HG03196 (cell line): Measurements from ENCODE around the gene TEK.

ENCODE experiments used
- ATAC-seq: cut with Tn5 transposase; IDR thresholded peaks from one replicate; pipeline ENCODE4 v1.9.1; 2021; ENCODE audit not compliant: unreplicated experiment

TEK gene

DNA sequence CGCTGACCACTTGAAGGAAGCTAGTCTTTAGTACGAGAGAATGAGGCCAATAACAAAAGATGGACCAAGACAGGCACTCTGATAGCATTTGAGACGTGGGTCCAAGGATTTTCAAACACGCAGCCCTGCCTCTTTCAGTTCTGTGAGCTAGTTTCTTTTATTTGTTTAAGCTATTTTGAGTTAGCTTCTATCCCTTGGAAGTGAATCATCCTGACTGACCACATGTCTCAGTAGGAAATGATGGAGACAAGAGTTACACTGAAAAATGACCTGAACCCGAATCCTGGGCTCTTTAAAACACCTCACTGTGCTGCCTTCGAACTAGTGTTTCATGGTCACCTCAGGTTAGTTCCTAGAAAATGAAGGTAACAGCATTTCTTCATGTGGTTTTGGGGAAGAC is 9.9 kb downstream of the TEK start:
- ATAC-seq, result no peak

DNA sequence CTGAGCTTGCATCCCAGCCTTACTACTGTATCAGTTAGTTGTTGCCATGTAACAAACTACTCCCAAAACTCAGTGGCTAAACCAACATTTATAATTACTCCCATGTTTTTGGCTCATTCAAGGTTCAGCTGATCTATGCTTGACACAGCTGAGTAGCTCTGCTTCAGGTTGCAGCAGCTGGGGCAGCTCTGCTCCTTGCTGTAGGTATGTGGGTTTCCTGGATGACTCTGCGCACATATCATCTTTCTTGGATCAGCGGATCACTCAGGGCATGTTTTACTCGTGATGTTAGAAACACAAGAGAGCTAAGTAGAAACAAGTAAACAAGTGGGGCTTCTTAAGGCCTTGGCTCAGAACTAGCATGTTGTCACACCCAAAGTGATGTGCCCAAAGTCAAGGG is 15.1 kb downstream of the TEK start:
- no peak for ATAC-seq

DNA sequence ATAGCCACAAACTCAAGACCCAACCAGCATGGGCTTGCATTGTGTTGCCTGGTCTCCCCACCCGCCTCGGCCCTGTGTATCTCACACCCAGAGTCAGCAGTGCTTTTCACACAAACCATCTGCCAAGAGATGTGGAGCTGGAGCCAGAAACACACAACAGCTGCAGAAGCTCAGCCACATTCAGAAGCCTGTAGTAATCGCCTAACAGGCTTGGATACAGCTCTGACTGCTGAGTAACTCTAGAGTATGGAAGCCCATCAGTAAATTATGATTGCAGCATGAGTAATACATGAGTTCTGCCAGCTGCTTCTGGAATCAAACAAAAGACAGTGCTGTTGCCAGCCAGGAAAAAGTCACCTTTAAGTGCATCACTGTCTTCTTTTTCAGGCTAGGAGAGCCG is 16.0 kb downstream of the TEK start:
- ATAC-seq, result no peak

DNA sequence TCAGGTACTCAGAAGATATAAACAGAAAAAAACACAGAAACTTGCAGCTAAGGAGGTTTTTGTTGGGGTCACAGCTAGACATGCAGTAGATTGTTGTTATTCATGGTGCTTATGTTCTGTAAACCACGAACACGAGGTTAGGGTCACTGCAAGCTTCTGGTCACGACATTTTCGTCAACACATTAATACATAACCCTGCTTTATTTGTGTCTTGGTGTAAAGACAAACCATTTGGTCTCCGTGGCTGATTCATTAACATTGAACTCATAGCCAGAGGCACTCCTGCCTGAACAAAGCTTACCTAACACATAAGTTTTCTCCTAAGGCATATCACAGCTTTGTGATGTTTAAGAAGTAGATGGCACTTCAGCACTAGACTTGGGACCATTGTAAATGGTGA is 16.9 kb downstream of the TEK start:
- no peak for ATAC-seq

DNA sequence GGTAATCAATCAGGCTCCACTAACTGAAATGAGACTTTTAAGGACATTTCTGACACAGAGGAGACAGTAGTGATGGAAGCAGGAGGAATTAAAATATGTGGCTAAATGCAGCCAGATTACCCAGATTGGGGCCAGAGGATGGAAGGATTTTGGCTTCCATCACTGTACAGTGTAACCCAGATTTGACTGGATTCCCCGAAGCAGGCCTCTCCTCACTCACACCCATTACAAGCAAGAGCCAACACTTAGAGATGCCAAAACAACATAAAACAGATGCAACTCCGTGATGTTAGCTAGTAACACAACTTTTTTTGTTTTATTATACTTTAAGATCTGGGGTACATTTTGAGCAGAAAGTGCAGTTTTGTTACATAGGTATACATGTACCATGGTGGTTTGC is 17.6 kb downstream of the TEK start:
- no peak for ATAC-seq

DNA sequence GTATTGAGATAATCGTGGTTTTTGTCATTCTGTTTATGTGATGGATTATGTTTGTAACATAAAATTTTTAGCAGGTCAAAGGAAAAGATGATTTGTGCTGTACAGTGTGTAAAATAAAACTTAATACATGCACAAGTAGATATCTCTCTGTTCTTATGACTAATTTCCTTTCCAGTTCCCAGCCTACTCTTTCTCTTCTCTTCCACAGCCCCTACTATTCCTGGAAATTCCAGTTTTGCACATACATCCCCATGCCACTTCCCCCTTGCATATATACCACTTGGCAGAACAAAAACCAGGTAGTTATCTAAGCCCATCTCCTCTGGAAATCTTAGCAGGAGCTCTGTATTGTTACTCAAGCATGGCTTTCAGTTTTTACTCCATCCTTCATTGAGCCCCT is 20.2 kb downstream of the TEK start:
- ATAC-seq, result no peak

DNA sequence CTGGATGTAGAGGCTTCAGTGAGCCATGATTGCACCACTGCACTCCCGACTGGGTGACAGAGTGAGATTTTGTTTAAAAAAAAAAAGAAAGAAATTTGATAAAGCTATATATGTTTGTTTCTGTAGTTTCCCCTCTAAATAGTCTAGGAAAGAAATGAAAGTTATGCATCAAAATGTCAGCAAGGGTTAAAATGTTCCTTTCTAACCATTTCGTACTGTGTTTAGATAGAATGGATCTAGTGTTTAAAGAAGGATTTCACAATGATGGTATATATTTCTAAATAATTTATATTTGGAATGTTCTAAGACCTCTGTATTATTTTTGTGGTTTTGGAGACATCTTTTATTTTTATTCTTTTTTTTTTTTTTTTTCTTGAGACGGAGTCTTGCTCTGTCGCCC is 22.7 kb downstream of the TEK start:
- ATAC-seq, result no peak

DNA sequence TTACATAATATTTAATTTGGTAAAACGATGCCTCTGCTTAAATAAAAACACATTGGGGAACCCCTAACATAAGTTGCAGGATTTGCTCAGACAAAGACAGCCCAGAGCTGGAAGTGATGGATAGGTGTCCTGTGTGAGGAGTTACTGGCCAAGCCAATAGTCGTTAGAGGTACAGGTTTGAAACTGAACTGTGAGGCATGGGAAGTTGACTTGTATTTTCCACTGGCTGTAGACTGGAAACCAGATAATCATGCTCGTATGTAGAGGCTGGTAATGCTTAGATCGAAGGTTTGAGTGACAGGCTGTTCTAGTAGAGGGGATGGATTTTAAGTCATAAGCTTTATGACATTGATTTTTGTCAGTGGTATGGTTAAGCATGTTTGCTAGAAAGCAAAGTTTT is 24.8 kb downstream of the TEK start:
- no peak for ATAC-seq

DNA sequence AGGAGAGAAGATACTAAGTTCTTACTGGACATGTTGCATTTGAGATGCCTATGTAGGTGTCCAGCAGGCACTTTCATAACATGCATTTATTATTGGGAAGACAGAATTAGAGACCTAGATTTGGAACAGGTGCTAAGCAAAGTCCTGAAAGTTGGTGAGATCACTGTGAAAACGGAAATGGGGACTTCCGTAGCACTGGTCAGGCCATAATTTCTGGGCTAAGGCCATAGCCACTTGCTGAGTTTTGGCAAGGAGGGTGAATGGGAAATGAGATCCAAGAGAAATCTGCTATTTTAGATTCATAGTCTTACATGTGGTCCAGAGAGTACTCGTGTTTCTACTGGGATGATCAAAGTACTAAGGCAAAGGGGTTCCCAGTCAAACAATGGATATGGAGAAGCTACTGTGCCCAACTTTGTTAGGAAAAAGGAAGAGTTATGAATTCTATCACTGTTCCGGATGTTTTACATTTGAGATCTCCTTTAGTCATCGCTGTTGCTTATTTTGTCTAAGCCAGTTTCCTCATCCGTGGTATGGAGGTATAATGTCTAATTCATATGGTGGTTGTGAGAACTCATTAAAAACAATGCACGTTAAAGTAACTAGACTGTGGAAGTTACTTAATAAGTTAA is 33.4 kb downstream of the TEK start:
- ATAC-seq, result no peak

DNA sequence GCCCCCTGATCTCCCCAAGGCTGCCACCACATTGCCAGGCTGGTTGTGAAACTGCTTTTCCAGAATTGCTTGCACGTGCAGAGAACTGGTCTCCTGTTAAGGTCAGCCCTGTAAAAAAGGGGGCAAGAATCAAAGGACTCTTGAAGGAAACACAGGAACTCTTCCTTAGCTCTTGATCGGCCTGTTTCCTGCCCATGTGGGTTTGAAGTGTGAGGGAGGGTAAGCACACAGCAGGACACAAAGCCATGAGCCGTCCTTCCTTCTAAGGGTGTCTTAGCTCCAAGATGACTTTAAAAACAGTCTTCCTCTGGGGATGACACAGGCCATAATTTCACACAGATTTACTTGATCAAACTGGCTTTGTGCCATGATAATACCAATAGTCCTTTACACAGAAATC is 36.1 kb downstream of the TEK start:
- no peak for ATAC-seq

DNA sequence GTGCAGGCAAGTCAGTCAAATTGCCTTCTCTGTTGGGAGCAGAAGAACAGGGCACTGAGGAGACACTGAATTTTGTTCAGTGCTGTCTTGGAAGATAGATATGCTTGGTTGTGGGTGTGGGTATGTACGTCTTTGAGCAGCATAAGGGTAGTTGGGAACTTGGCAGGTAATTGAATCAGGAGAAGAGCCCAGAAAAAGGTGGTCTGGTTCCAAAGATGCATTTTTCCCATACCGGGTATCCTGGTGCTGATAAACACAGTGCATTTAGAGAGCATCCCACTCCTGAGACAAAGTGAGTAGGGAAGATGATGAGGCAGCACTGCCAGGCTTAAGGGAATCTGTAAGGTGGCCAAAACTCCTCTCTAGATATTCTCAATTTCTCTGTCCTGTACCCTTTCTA is 40.6 kb downstream of the TEK start:
- no peak for ATAC-seq

DNA sequence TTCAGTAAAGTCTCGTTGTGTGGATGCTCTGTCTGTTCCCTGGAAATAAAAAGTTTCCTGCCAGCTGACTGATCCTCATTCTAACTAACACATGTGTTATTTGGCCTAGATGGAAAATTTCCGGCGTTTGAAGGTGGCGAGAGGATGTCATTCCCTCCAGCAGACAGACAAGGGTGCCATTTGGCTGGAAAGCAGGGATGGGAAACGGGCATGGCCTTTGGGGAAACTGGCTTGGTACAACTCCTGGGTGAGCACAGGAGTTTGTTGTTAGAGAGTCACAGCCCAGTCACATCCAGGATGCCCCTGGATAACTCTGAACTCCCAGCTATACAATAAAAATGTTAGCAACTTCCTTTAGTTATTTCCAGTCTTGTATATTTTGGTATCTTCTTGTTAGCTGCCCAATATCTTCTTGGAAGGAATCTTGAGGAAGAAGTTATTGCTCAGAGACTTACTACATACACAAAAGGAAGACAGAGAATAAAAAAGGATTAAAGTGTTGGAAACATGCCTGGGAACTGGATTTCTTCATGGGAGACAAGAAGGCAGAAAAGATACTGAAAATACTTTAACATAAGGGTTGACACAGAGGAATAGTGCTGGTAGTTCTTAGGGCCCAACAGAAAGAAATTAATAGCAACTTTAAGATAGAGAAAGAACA is 41.9 kb downstream of the TEK start:
- no peak for ATAC-seq

DNA sequence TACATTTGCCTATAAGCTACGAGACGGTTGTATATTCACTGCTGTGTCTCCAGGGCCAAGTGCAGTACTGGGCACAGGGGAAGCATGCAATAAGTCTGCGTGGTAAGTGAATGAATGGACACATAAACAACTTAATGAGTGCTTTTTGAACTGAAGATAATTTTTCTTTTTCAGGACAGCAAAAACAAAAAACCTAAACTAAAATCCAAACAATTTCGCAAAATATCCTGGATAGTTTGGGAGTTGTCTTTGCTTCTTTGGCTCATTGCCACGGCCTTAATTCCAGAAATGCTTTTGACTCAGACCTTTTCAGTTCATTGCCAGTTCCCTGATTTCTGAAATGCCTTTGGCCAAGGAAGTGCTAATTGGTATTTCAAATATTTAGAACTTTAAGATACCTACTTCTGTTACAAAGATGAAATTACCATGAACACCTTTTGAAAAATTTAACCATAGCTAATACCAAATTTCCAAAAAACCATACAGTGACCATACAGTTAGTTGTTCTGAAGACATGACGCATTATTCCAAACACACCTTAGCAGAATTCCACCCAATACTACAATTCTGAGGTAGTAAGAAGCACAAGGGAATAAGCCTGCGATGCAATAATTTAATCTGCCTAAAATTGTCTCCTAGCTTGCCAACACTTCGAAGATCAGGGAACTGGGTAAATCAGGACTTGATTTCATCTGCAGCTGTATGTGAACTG is 42.8 kb downstream of the TEK start:
- no peak for ATAC-seq

DNA sequence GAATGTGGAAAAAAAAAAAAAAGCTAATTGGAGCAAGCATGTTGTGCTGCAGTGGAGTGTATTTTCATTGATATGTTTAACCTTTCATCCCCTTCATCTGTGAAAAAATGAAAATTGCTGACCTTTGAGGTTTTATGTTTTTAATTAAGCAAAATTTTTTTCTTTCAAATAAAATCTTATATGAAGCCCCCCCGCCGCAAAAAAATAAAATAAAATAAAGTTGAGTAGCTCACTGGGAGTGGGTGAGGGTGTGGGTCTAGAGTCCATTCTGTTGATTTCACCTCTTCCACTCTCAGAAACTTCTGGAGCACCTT is 43.3 kb downstream of the TEK start:
- no peak for ATAC-seq

DNA sequence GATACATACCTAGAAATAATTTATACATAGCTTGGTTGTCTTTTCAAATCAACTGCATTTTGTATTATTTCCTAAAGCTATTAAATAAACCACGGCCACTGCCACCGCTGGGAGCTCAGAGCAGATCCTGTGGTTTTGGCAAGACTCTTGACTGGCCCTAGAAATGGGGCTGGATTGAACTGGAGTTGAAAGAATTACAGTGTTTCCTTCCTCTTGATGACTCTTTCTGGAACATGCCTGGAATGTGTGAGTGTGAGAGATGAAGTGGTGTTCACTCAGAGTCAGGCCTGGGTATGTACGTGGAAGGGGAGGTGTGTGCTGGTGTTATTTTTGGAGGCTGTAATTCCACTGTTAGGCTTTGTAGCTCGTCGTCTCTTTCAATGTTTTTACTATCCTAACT is 45.9 kb downstream of the TEK start:
- ATAC-seq, result no peak

DNA sequence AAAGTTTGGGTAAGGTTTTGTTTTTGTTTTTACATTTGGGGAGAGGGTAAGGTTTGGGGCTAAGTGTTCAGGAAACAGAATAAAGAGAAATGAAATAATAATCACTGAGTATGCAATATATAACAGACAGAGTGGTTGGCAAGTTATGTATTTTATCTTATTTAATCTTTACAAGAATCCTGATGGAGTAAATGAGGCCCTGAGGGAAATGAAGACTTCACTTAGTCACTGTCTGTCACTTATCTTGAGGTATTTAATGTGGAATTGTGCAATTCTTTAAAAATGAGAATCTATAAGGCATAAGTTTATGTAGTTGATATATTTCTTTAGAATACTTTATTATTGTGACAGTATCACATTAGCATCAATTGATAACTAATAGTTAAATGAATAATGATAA is 48.1 kb downstream of the TEK start:
- no peak for ATAC-seq

DNA sequence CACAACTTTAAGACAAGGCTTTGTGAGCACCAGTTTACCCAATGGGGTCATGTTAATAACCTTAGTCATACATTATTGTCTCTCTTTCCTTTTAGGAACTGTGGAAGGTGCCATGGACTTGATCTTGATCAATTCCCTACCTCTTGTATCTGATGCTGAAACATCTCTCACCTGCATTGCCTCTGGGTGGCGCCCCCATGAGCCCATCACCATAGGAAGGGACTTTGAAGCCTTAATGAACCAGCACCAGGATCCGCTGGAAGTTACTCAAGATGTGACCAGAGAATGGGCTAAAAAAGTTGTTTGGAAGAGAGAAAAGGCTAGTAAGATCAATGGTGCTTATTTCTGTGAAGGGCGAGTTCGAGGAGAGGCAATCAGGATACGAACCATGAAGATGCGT is 48.7 kb downstream of the TEK start:
- no peak for ATAC-seq

DNA sequence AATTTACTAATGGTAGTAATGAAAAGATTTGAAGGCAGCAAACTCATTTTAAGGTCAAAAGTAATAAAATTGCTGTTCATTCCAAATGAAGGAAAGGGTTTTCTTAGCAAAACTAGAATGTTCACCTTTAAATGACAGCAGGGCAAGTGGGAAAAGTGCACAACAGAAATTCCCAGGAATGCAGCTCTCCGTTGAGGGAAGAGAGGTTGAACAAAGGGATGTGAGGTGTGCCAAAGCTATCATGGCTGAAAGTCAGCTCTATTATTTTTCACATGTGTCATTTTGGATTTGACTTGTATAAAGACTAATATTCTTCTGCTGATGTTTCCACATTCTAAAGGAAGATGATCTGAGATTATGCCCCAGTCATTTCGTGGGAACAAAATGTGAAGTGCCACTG is 51.6 kb downstream of the TEK start:
- ATAC-seq, result no peak

DNA sequence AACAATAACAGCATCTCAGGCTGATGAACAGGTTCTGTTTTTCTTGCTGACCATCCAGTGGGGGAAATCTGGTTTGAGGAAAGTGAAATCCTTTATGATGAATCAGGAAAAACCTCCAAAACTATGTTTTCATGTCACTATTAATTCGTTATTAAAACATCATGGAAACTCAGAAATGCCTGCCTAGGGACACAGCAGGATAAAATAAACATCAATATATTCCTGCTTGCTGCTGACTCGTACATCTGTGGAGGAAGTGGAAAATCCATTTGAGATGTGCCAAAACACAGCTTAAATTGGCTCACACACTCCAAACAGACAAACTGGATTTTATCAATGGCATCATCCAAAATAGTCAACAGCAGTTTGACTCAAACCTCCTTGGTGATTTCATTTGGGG is 53.0 kb downstream of the TEK start:
- ATAC-seq, result no peak

DNA sequence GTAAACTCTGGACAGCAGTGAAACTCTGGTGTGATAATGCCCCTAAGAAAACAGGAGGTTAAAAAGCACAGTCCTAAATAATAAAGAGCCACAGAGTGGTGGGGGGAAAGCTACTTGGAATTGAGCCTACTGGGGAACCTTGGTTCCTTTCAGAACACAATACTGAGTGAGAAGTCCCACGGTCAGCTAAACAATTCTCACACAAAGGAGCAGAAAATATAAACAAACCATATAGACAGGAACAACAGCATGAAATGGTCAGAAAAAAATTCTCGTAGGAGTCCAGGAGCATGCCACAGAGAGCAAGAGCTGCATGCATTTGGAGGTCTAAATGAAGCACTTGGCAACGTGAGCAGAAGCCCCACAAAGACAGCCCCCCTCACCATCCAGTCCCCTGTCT is 56.0 kb downstream of the TEK start:
- ATAC-seq, result no peak

DNA sequence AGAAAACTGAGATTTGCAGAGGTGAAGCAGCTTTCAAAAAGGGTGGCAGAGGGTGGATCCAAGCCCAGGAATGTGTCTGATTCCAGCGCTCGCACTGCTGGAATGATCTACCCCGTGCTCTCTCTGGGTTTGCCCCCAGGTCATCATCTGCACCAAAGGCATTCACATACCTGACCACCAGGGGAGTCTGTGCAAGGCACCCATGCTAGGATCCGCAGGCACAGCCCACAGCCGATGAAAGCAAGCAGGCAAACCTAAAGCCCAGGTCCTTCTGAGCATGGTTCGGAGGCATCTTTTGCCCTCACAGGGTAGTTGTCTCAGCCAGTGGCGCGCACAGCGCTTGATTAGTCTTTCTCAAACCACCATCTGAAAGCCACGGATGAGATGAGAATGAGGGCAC is 56.6 kb downstream of the TEK start:
- no peak for ATAC-seq

DNA sequence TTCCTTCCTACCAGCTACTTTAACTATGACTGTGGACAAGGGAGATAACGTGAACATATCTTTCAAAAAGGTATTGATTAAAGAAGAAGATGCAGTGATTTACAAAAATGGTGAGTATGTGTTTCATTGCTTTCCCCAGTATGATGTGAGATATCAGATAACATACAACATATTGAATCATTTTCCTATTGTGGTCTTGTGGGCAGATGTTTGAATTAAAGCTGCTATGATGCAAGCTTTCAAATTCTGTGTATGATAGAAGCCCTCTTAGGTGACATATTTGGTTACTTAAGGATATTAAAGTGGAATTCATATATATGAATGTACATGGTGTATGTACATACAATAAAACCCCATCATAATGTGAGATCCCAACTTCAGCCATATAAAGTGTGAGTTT is 59.5 kb downstream of the TEK start:
- no peak for ATAC-seq

DNA sequence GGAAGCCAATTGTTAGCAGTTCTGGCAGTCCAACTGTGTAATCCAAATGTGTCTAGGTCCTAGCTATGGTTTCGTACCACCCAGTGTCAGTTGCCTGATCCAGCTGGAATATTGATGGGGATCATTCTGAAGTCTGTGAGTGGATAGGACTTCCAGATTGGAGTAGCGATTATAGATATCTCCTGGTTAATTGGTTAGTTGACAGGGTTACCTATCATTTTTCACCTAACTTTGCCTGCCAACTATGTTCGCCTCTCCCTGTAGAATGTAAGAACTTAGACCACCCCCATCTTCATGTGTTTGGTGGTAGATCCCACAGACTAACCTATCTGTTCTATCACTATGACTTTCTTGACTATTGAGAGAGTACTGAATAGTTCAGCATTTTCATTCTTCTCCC is 59.9 kb downstream of the TEK start:
- ATAC-seq, result no peak
